Activated T-cell treated with anti-CD3 and anti-CD28 coated beads, Interleukin-2, amount 50 U/mL, for 4 hours (primary cell): Measurements from ENCODE around the gene POLR3K. TPM values are rescaled to one million over a fixed set of nuclear protein-coding genes. Genes with fewer than 3 reads are reported as not detected.

ENCODE experiments used
- ATAC-seq, 2 donors: fragments of 200-7000 bp; cut with Tn5 transposase; one replicate each; pipeline ENCODE4 v1.10.0; 2021
- DNase-seq: peaks from one replicate; pipeline ENCODE4 v3.0.0-alpha.2; 2020
- H3K27me3 Mint-ChIP-seq: one replicate; pipeline ENCODE4 v1.8.0; 2021; ENCODE audit warnings: low read depth, mixed read lengths
- H3K36me3 Mint-ChIP-seq: one replicate; pipeline ENCODE4 v1.8.0; 2022; ENCODE audit warnings: mixed read lengths; ENCODE audit not compliant: insufficient read depth
- H3K4me1 Mint-ChIP-seq: one replicate; pipeline ENCODE4 v1.8.0; 2021; ENCODE audit warnings: low read depth, mixed read lengths
- H3K4me3 Mint-ChIP-seq: one replicate; pipeline ENCODE4 v1.8.0; 2021; ENCODE audit warnings: mild to moderate bottlenecking, moderate library complexity, mixed read lengths
- H3K9me3 Mint-ChIP-seq: one replicate; pipeline ENCODE4 v1.8.0; 2021; ENCODE audit warnings: mixed read lengths
- total RNA-seq, 3 donors: library from RNA; stranded (reverse); gene quantifications; one replicate each; pipeline ENCODE4 v1.2.1, GENCODE V29; 2021

Gene POLR3K
- 10 to 100 TPM; 80.8 to 89.5 (median 87.9) TPM for total RNA-seq

DNA sequence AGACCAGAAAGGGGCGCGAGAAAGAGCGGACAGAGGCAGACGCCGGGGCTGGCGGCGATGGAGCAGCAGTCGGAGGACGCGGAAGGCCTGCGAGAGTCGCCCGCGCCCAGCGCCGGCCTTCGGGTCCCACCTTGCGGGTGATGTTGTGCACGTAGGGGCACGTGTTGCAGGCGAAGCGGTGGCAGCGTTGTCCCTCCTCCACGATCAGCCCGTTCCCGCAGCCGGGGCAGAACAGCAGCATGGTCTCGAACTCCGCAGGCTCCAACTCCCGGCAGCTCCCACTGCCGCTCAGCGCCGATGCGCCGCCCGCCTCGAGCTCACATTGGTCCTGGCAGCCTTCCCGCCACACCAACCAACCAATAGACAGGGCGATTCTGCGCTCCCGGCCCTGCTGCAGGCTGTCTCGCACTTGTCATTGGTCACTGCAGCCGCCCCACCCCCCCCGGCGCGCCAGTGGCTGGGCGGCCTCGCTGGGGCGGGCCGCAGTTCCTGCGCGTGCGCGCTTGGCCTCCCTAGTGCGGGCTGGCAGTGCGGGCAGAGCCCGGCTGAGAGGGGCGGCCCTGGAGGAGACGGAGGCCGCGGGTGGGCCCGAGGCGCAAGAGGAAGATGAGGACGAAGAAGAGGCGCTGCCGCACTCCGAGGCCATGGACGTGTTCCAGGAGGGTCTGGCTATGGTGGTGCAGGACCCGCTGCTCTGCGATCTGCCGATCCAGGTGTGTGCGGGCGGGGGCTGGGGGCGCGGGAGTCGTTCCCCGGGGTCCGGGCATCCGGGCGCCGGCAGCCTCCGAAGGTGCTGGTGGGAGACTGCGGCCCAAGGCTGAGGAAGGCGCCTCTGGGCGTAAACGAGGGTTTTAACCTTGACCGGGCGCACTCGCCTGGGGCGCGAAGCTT is at the start of gene POLR3K, which contains the start of gene SNRNP25:
Gene POLR3K (minus strand): TSS at position 263 of the 891 bp plus-strand sequence. CDS start 22 bp downstream, at position 241.
Gene SNRNP25 (plus strand): TSS at position 483 of the 891 bp plus-strand sequence. CDS start 189 bp downstream, at position 672.
- H3K4me3 Mint-ChIP-seq: peak within 1 kb of the TSS; percentile 99
- H3K27me3 Mint-ChIP-seq: peaks cover 3% of the 10 kb centered on the region
- DNase-seq (peak; percentile 93), ATAC-seq (peak; percentile 97)
- peaks cover 28% of the 10 kb centered on the region for H3K4me1 Mint-ChIP-seq
- H3K36me3 Mint-ChIP-seq: peaks cover 20% of the 10 kb centered on the region
- no peaks in the 10 kb centered on the region for H3K9me3 Mint-ChIP-seq

DNA sequence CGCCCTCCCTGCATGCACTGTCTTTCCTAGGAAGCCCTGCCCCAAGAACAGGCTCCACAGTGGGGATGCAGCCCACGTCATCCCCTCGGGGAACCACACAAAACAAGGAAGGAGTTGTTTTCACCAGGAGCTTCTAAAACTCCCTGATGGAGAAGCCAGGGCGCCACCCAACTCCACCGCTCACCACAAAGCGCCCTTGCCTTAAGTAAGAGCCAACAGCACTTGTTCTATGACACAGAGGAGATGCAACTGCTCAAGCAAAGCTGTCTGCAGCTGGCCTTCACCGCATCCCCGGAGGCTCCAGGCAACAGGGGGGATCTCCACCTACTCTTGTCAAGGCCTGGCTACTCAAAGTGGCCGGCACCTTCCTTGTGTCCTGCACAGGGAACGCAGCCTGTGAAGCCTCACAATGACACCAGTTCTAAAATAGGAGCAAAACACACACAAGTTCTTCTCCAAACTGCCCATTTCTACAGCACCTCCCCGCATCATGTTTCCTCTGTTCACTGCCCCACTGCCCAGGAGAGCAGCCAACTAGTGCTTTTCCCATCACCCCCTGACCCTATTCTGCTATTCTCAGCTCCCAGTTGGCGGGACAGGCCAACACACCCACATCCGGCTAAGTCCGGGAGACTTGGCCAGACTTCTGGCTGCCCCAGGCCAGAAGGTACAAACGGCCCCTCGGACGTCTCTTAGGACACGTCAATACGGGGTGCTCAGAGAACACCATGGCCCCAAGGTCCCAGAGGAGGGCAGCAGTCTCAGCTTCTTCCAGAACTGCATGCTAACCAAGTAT is 48.9 kb upstream of the POLR3K start:
- Mint-ChIP-seq H3K4me3 (no peak overlapping the region), H3K9me3 (no peaks in the 10 kb centered on the region), H3K36me3 (peaks cover 20% of the 10 kb centered on the region), H3K4me1 (no peaks in the 10 kb centered on the region), H3K27me3 (no peaks in the 10 kb centered on the region)
- ATAC-seq (no peak), DNase-seq (no peak)

DNA sequence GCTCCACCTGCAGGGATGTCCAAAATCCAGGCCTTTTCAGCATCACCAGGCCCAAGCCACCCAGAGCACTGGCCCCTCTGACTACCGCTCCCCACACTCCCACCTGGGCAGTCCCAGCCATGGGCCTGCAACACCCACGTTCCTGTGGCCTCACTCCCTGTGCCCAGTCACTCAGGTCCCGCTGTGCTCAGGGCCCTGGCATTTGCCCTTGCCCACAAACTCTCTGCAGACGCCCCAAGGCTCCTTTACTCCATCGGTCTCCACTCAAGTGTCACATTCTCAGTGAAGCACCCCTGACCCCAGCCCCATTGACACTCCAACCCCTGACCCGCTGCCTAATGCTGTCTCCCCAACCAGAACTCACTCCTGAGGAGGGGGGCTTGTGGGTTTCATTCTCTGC is 48.2 kb upstream of the POLR3K start:
- no peaks in the 10 kb centered on the region for H3K27me3 Mint-ChIP-seq
- H3K9me3 Mint-ChIP-seq: no peaks in the 10 kb centered on the region
- H3K4me3 Mint-ChIP-seq: no peak overlapping the region
- ATAC-seq: no peak
- no peak for DNase-seq
- H3K4me1 Mint-ChIP-seq: peaks cover 3% of the 10 kb centered on the region
- H3K36me3 Mint-ChIP-seq: peaks cover 16% of the 10 kb centered on the region

DNA sequence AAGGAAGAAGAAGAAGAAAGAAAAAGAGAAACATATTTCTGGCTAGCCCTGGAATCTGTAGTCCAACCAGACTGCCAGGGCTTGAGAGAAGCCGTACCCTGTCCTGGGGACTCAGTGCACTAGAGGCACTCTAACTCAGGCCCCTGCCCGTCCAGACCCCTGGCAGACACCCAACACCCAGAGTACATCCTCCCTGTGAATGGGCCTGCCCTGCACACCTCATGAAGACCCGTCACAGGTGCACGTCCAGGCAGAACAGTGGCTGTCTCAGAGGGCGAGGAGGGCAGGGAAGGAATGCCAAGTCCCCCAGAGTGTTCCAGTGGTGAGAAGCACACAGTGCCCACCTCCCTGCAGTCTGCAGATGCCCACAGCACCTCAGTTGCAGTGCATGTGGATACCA is 47.6 kb upstream of the POLR3K start:
- ATAC-seq: no peak

DNA sequence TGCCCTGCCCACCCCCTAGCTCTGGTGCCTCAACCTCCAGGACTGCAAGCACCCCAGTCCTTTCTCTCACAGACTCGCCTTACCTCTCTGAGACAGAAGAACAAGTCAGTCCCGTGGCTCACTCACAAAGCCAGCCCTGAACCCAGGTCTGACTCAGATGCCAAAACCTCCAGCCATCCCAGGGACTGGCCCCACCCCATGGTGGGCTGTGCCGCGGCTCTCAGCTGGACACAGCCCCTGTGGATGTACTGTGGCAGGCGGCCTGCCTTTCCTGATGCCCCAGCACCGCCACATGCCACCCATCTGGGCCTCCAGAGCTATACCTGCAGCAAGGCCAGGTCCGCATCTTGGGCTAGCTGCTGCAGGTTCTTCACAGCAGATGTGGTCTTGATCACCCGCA is 44.4 kb upstream of the POLR3K start:
- Mint-ChIP-seq H3K27me3 (no peaks in the 10 kb centered on the region), H3K4me3 (no peak overlapping the region), H3K36me3 (peaks cover 15% of the 10 kb centered on the region), H3K4me1 (peaks cover 3% of the 10 kb centered on the region), H3K9me3 (no peaks in the 10 kb centered on the region)
- ATAC-seq (no peak), DNase-seq (no peak)

More for the DNA sequence above, 47.6 kb upstream of the POLR3K start:
- DNase-seq: no peak
- H3K27me3 Mint-ChIP-seq: no peaks in the 10 kb centered on the region
- H3K9me3 Mint-ChIP-seq: no peaks in the 10 kb centered on the region
- no peak overlapping the region for H3K4me3 Mint-ChIP-seq
- H3K36me3 Mint-ChIP-seq: peaks cover 15% of the 10 kb centered on the region
- peaks cover 3% of the 10 kb centered on the region for H3K4me1 Mint-ChIP-seq

DNA sequence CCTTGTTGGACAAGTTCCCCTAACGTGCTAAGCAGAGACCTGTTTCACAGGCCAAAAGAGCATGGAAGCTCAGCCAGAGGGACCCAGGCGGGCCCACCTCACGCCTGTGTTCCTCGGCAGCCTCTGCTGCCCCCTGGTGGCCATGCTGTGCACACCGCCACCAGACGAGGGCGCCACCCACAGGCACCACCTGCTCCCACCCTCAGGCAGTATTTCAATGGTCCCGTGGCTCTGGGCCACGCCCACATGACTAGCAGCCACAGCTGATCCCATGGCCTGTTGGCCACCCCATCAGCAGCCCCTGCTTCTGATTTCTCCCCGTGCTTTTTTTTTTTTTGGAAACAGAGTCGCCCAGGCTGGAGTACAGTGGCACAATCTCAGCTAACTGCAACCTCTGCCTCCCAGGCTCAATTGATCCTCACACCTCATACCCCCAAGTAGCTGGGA is 43.5 kb upstream of the POLR3K start:
- DNase-seq (peak; percentile 86), ATAC-seq (peak; percentile 95 to 99)
- peaks cover 8% of the 10 kb centered on the region for H3K36me3 Mint-ChIP-seq
- no peaks in the 10 kb centered on the region for H3K27me3 Mint-ChIP-seq
- no peaks in the 10 kb centered on the region for H3K9me3 Mint-ChIP-seq
- H3K4me3 Mint-ChIP-seq: no peak overlapping the region
- peaks cover 3% of the 10 kb centered on the region for H3K4me1 Mint-ChIP-seq

DNA sequence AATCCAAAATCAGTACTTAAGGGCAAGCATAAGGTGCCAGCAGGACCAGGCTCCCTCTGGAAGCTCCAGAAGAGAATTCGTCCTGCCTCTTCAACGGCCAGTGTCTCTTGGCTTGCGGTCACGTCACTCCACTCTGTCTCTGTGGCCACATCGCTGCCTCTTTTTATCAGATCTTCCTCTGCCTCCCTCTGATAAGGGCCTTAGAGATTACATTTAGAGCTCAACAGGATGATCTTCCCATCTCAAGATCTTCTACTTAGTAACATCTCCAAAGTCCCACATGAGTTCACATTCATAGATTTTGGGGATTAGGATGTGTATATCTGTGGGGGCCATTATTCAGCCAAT is 41.5 kb upstream of the POLR3K start:
- Mint-ChIP-seq H3K4me1 (peaks cover 3% of the 10 kb centered on the region), H3K4me3 (no peak overlapping the region), H3K36me3 (peaks cover 12% of the 10 kb centered on the region), H3K9me3 (no peaks in the 10 kb centered on the region), H3K27me3 (no peaks in the 10 kb centered on the region)
- DNase-seq (no peak), ATAC-seq (no peak)

DNA sequence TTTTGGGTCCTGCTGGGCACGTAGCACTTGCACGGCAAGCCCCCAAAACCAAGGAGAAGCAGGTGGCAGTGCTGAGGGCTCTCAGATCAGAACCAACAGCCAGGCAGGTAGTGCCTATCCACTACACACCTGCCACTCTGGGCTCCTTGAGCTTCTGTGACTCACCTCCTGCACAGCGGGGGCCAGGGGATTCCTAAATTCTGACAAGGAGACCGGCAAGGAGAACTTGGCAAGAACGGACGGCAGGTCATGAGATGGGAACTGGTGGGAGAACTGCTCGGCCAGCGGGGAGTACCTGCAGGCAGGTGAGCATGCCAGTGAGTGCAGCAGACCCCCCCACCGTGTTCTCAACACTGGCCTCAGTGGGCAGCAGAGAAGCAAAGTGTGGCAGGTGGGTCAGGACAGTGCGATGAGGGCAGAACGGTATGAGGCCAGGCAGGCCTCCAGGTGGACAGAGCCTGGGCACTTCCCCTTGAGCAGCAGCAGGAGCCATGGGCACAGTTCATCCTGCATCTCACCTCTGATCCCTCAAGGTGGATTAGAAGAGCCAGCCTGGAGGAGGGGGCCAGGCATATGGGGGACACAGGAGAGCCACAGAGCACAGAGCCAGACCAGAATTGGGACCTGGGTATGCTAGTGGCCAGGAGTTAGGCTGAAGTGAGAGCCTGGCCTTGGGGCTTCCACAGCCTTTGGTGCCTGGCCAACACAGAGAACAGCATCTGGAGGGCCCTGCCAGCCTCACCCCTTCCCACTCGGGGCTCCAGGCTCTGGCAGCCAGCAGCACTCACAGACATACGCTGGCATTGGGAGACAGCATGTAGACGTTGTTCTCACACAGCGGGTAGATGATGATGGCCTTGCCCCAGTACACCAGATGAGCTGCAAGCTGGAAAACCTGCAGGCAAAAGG is 39.3 kb upstream of the POLR3K start:
- Mint-ChIP-seq H3K36me3 (peaks cover 12% of the 10 kb centered on the region), H3K27me3 (no peaks in the 10 kb centered on the region), H3K9me3 (no peaks in the 10 kb centered on the region), H3K4me3 (no peak overlapping the region), H3K4me1 (peaks cover 3% of the 10 kb centered on the region)
- DNase-seq (no peak), ATAC-seq (no peak)

DNA sequence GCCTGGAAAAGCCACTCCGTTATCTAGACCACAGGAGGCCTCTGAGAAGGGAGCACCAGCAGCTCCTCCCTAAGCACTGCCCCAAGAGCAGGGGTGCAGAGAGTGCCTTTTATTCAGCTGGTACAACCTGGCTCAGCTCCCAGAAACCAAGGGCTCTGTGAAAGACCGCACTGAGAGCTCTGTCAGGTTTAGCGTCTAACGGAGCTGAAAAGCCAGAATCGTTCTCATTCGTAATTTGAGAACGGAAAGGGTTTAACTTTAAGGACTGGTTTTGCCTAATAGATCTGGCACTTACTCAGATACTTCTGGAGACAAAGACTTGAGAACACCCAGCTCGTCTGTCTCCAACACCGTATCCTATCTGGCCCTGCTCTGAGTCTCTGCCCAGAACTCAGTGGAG is 38.1 kb upstream of the POLR3K start:
- H3K27me3 Mint-ChIP-seq: no peaks in the 10 kb centered on the region
- ATAC-seq: no peak
- H3K36me3 Mint-ChIP-seq: peaks cover 12% of the 10 kb centered on the region
- H3K4me3 Mint-ChIP-seq: no peak overlapping the region
- H3K4me1 Mint-ChIP-seq: no peaks in the 10 kb centered on the region
- H3K9me3 Mint-ChIP-seq: no peaks in the 10 kb centered on the region
- no peak for DNase-seq

DNA sequence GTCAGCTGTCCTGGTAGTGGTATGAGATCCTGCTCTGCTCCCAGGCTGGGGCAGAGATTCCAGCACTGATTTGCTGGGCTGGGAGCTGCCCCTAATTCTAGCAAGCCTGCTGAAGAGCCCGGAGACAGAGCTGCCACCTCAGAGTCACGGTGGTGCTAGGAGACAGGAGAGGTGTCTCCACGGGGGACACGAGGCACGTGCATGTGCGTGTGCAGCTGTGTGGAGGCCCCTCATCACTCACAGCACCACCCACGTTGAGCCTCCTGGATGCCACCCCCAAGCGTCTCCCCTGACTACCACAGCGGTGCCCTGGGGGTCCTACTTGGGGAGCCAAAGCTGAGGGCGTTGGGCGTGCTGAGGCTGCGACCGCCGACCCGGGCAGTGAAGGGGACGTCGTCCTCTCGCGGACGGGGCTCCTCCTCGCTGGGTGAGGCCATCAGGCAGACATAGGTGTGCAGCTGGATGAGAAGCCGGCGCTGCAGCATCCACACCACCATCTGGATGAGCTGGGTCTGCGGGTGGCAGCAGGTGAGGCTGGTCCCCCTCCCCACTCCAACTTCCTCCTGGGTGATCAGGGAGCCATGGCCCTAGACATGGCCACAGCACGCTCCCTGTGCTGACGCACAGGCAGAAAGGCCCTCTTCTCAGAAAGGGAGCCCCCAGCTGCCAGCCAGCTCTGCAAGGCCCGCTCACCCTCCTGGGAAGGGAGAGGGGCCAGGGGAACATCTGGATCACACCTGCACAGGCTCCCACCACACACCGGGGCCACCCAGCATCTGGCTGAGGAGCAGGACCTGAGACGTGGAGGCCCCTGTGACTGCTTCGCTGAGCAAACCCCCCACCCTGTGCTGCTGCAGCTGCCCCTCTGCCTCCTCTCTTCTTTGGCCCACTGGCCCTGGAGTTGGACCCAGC is 36.2 kb upstream of the POLR3K start:
- Mint-ChIP-seq H3K4me3 (no peak overlapping the region), H3K27me3 (no peaks in the 10 kb centered on the region), H3K9me3 (no peaks in the 10 kb centered on the region), H3K36me3 (peaks cover 12% of the 10 kb centered on the region), H3K4me1 (peaks cover 6% of the 10 kb centered on the region)
- no peak for DNase-seq
- no peak for ATAC-seq

DNA sequence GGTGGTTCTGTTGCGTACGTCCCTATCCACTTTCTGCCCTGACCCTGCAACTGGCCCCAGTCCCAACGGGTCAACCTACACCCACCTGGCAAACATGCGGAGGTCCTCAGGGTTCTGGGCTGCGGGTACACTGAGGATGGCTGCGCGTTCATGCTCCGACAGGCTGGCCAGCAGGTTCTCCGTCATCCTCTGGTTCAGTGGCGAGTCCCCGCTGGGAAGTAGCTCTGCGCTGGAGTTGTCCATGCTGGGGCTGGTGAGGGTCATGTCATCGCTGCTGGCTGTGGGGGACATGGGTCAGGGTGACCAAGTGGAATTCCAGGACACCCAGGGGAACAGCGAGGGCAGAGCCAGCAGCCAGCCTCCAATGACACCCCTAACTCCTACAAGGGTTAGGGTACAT is 35.2 kb upstream of the POLR3K start:
- no peak for DNase-seq
- Mint-ChIP-seq H3K4me3 (no peak overlapping the region), H3K4me1 (peaks cover 16% of the 10 kb centered on the region), H3K36me3 (peaks cover 15% of the 10 kb centered on the region), H3K27me3 (no peaks in the 10 kb centered on the region), H3K9me3 (no peaks in the 10 kb centered on the region)
- no peak for ATAC-seq

DNA sequence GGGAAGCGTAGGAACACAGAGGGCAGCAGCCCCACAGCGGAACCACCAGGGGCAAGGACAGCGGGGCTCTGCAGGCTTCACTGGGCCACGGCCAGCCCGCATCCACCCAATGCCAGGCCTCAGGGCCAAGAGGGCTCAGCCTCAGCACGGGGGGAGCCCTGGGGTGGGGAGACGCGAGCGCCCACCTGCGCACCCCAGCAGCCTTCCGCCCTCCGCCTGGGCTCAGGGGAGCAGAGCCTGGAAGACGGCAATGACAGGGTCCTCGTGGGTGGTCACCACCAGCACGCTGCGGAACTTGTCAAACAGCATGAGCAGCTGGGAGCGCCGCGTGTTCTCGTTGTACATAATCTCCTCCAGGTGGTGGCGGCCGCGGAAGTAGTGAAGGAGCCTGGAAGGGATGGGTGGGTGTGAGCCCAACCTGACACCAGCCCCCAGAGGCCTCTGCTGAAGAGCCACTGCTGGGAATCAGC is 33.1 kb upstream of the POLR3K start:
- no peak for DNase-seq
- peaks cover 15% of the 10 kb centered on the region for H3K36me3 Mint-ChIP-seq
- ATAC-seq: no peak
- H3K4me1 Mint-ChIP-seq: peaks cover 26% of the 10 kb centered on the region
- no peaks in the 10 kb centered on the region for H3K27me3 Mint-ChIP-seq
- H3K9me3 Mint-ChIP-seq: no peaks in the 10 kb centered on the region
- H3K4me3 Mint-ChIP-seq: no peak overlapping the region

DNA sequence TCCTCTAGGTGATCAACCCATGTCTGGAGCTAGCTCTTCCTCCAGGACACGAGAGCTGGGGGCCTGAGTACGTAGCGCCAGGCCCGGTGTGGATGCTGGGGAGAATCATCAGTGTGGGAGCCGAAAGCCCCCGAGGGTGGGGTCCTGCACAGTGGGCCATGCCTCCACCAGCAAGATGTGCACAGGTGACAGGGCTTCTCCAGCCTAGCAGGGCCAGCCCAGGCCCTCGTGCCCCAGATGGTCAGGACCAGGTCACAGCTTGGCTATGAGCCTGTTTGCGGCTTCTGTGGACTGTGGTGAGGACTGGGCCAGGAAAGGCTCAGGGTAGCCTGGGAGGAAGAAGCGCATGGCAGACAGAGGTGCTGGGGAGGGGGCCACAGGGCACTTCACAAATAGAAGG is 32.5 kb upstream of the POLR3K start:
- H3K27me3 Mint-ChIP-seq: no peaks in the 10 kb centered on the region
- ATAC-seq (no peak), DNase-seq (no peak)
- no peak overlapping the region for H3K4me3 Mint-ChIP-seq
- peaks cover 15% of the 10 kb centered on the region for H3K36me3 Mint-ChIP-seq
- no peaks in the 10 kb centered on the region for H3K9me3 Mint-ChIP-seq
- peaks cover 26% of the 10 kb centered on the region for H3K4me1 Mint-ChIP-seq
